ENCODE data around the gene NEMP2.
"Not testable (repeated sequence)": the region's sequence is repeated elsewhere in the genome, so short reads cannot be mapped to it uniquely, and the experiment has no call there.

The NEMP2 gene

DNA sequence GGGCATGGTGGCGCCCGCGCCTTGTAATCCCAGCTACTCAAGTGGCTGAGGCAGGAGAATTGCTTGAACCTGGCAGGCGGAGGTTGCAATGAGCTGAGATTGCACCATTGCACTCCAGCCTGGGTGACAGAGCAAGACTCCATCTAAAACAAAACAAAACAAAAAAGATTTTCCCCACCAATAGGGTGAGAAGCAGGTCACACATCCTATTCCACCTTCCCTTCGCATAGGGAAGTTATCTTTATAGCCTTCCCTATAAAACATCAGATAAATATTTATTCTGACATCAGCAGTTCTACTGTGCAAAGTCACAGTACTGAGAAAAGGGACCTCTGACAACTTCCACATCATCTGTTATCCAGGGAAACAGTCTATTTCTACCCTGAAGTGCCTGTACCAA, 24.6 kb downstream of the NEMP2 start:
- not testable (repeated sequence) for DNase-seq; H3K9me3 ChIP-seq (ENCODE audit: insufficient read depth, low read depth, low read length); H2BK12ac ChIP-seq (ENCODE audit: low read length); H3K4me3 ChIP-seq (ENCODE audit: low read depth, low read length); H2AFZ ChIP-seq (ENCODE audit: insufficient read depth, low read length, poor library complexity); H3K14ac ChIP-seq (ENCODE audit: low read length); H3K18ac ChIP-seq (ENCODE audit: low read length); H4K91ac ChIP-seq (ENCODE audit: low read depth, low read length); H3K36me3 ChIP-seq (ENCODE audit: control insufficient read depth in 1 of 2, insufficient read depth in 2 of 2, low read length in 2 of 2); H3K79me2 ChIP-seq (ENCODE audit: control insufficient read depth, insufficient read depth, low read length, poor library complexity); H2BK5ac ChIP-seq (ENCODE audit: low read depth, low read length, poor library complexity); H3K4ac ChIP-seq (ENCODE audit: low read depth, low read length); H4K8ac ChIP-seq (ENCODE audit: low read depth, low read length); H4K12ac ChIP-seq (ENCODE audit: low read depth, low read length); H3K4me1 ChIP-seq (ENCODE audit: control insufficient read depth in 1 of 2, insufficient read depth in 2 of 2, low read length in 2 of 2); H2BK120ac ChIP-seq (ENCODE audit: insufficient read depth, low read length, poor library complexity); H2AK5ac ChIP-seq (ENCODE audit: low read length); H3K23ac ChIP-seq (ENCODE audit: low read length); H3K79me1 ChIP-seq (ENCODE audit: low read length); H3K9ac ChIP-seq (ENCODE audit: low read length); H3K27ac ChIP-seq (ENCODE audit: low read depth, low read length); H3K4me2 ChIP-seq (ENCODE audit: low read length); H3K27me3 ChIP-seq (ENCODE audit: insufficient read depth, low read length)
- WGBS (ENCODE audit: extremely low coverage, insufficient coverage, insufficient read length): no CpG with 5 or more reads among the region's 5 CpGs

DNA sequence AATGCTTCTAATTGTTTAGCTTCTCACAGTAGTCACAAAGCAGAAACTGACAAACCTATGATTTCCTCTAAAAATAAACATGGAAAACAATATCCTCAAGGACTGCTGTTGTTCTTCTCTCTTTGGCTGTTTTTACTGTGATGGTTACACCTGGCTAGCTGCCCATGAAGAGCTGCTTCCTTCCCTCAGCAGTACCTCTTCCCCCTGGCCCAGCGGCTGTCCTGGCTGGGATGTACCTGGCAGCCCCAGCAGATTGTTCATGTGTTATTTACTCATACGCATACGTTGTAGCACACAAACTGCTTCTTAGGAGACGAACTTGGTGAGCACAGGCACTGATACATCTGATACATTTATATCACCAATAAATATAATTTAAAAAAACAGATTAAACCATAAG, 27.4 kb downstream of the NEMP2 start:
- no peak for DNase-seq
- Histone ChIP-seq H3K9me3 (ENCODE audit: insufficient read depth, low read depth, low read length) (no peaks in the 10 kb centered on the region), H2BK5ac (ENCODE audit: low read depth, low read length, poor library complexity) (no peak overlapping the region), H3K4me1 (ENCODE audit: control insufficient read depth in 1 of 2, insufficient read depth in 2 of 2, low read length in 2 of 2) (peaks cover 0 to 2% of the 10 kb centered on the region in 2 experiments), H3K79me2 (ENCODE audit: control insufficient read depth, insufficient read depth, low read length, poor library complexity) (no peaks in the 10 kb centered on the region), H3K18ac (ENCODE audit: low read length) (no peak overlapping the region), H4K8ac (ENCODE audit: low read depth, low read length) (no peak overlapping the region), H3K9ac (ENCODE audit: low read length) (no peak overlapping the region), H3K36me3 (ENCODE audit: control insufficient read depth in 1 of 2, insufficient read depth in 2 of 2, low read length in 2 of 2) (peaks cover 0 to 2% of the 10 kb centered on the region in 2 experiments), H3K4ac (ENCODE audit: low read depth, low read length) (no peak overlapping the region), H3K4me2 (ENCODE audit: low read length) (no peak overlapping the region), H4K12ac (ENCODE audit: low read depth, low read length) (no peak overlapping the region), H3K79me1 (ENCODE audit: low read length) (no peaks in the 10 kb centered on the region), H3K27ac (ENCODE audit: low read depth, low read length) (no peak overlapping the region), H2AFZ (ENCODE audit: insufficient read depth, low read length, poor library complexity) (no peak overlapping the region), H3K4me3 (ENCODE audit: low read depth, low read length) (no peak overlapping the region), H2AK5ac (ENCODE audit: low read length) (no peak overlapping the region), H3K14ac (ENCODE audit: low read length) (no peak overlapping the region), H2BK120ac (ENCODE audit: insufficient read depth, low read length, poor library complexity) (no peak overlapping the region), H3K27me3 (ENCODE audit: insufficient read depth, low read length) (no peaks in the 10 kb centered on the region), H4K91ac (ENCODE audit: low read depth, low read length) (no peak overlapping the region), H3K23ac (ENCODE audit: low read length) (no peak overlapping the region), H2BK12ac (ENCODE audit: low read length) (no peak overlapping the region)
- WGBS (ENCODE audit: extremely low coverage, insufficient coverage, insufficient read length): no CpG with 5 or more reads among the region's 4 CpGs

GRCh38 chr2:190506666-190507065, 27.9 kb downstream of the NEMP2 start:
- H3K4me1 ChIP-seq (ENCODE audit: control insufficient read depth in 1 of 2, insufficient read depth in 2 of 2, low read length in 2 of 2): peaks cover 0 to 2% of the 10 kb centered on the region in 2 experiments
- no peaks in the 10 kb centered on the region for H3K9me3 ChIP-seq (ENCODE audit: insufficient read depth, low read depth, low read length)
- H3K36me3 ChIP-seq (ENCODE audit: control insufficient read depth in 1 of 2, insufficient read depth in 2 of 2, low read length in 2 of 2): peaks cover 0 to 2% of the 10 kb centered on the region in 2 experiments
- no peak overlapping the region for H2BK12ac ChIP-seq (ENCODE audit: low read length)
- H3K27me3 ChIP-seq (ENCODE audit: insufficient read depth, low read length): no peaks in the 10 kb centered on the region
- no peak overlapping the region for H3K4ac ChIP-seq (ENCODE audit: low read depth, low read length)
- no peak overlapping the region for H3K4me3 ChIP-seq (ENCODE audit: low read depth, low read length)
- H2BK5ac ChIP-seq (ENCODE audit: low read depth, low read length, poor library complexity): no peak overlapping the region
- no peak overlapping the region for H4K12ac ChIP-seq (ENCODE audit: low read depth, low read length)
- H4K8ac ChIP-seq (ENCODE audit: low read depth, low read length): no peak overlapping the region
- no peak overlapping the region for H3K27ac ChIP-seq (ENCODE audit: low read depth, low read length)
- H3K4me2 ChIP-seq (ENCODE audit: low read length): no peak overlapping the region
- no peaks in the 10 kb centered on the region for H3K79me1 ChIP-seq (ENCODE audit: low read length)
- H4K91ac ChIP-seq (ENCODE audit: low read depth, low read length): no peak overlapping the region
- H2AFZ ChIP-seq (ENCODE audit: insufficient read depth, low read length, poor library complexity): no peak overlapping the region
- no peak overlapping the region for H2BK120ac ChIP-seq (ENCODE audit: insufficient read depth, low read length, poor library complexity)
- DNase-seq: no peak
- H3K18ac ChIP-seq (ENCODE audit: low read length): no peak overlapping the region
- no peak overlapping the region for H2AK5ac ChIP-seq (ENCODE audit: low read length)
- no peak overlapping the region for H3K14ac ChIP-seq (ENCODE audit: low read length)
- H3K79me2 ChIP-seq (ENCODE audit: control insufficient read depth, insufficient read depth, low read length, poor library complexity): no peaks in the 10 kb centered on the region
- no CpG with 5 or more reads among the region's 2 CpGs for WGBS (ENCODE audit: extremely low coverage, insufficient coverage, insufficient read length)
- H3K9ac ChIP-seq (ENCODE audit: low read length): no peak overlapping the region
- H3K23ac ChIP-seq (ENCODE audit: low read length): no peak overlapping the region

DNA sequence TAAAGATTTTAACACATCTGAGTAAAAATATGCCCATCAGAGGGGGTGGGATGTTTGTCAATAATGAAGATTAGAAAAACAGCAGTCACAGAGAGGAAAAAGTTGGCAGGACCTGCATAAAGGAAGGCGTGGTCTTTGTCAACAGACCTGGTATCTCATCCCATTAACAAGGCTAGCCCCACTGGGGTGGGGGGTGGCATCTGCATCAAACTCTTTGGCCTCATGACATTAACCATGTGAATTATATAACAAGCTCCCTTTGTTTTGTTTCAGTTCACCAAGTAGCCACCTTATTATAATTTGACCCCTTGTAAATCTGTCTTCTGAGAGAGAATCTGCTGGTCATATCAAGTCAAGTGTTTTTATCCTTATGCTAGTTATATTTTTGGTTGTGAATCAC, 28.8 kb downstream of the NEMP2 start:
- no peak overlapping the region for H3K14ac ChIP-seq (ENCODE audit: low read length)
- H3K4me2 ChIP-seq (ENCODE audit: low read length): no peak overlapping the region
- no peak overlapping the region for H4K12ac ChIP-seq (ENCODE audit: low read depth, low read length)
- peaks cover 0 to 2% of the 10 kb centered on the region in 2 experiments for H3K36me3 ChIP-seq (ENCODE audit: control insufficient read depth in 1 of 2, insufficient read depth in 2 of 2, low read length in 2 of 2)
- no peak overlapping the region for H3K27ac ChIP-seq (ENCODE audit: low read depth, low read length)
- H3K18ac ChIP-seq (ENCODE audit: low read length): no peak overlapping the region
- H3K4ac ChIP-seq (ENCODE audit: low read depth, low read length): no peak overlapping the region
- H2BK5ac ChIP-seq (ENCODE audit: low read depth, low read length, poor library complexity): no peak overlapping the region
- H3K9ac ChIP-seq (ENCODE audit: low read length): no peak overlapping the region
- no peaks in the 10 kb centered on the region for H3K79me1 ChIP-seq (ENCODE audit: low read length)
- no peak overlapping the region for H2AK5ac ChIP-seq (ENCODE audit: low read length)
- H2BK120ac ChIP-seq (ENCODE audit: insufficient read depth, low read length, poor library complexity): no peak overlapping the region
- no peak overlapping the region for H3K4me3 ChIP-seq (ENCODE audit: low read depth, low read length)
- H4K91ac ChIP-seq (ENCODE audit: low read depth, low read length): peak overlapping the region; percentile 8
- H3K27me3 ChIP-seq (ENCODE audit: insufficient read depth, low read length): no peaks in the 10 kb centered on the region
- H3K4me1 ChIP-seq (ENCODE audit: control insufficient read depth in 1 of 2, insufficient read depth in 2 of 2, low read length in 2 of 2): peaks cover 0 to 2% of the 10 kb centered on the region in 2 experiments
- no peak overlapping the region for H2AFZ ChIP-seq (ENCODE audit: insufficient read depth, low read length, poor library complexity)
- no peak overlapping the region for H4K8ac ChIP-seq (ENCODE audit: low read depth, low read length)
- no peaks in the 10 kb centered on the region for H3K79me2 ChIP-seq (ENCODE audit: control insufficient read depth, insufficient read depth, low read length, poor library complexity)
- WGBS (ENCODE audit: extremely low coverage, insufficient coverage, insufficient read length): no CpG with 5 or more reads among the region's 1 CpG
- DNase-seq: no peak
- H3K9me3 ChIP-seq (ENCODE audit: insufficient read depth, low read depth, low read length): no peaks in the 10 kb centered on the region
- no peak overlapping the region for H2BK12ac ChIP-seq (ENCODE audit: low read length)
- H3K23ac ChIP-seq (ENCODE audit: low read length): no peak overlapping the region
